Endothelial cell of umbilical vein (primary cell): ENCODE results near the gene TMEFF2. TPM values are rescaled to one million over a fixed set of nuclear protein-coding genes. Genes with fewer than 3 reads are reported as not detected.

Experiments
- BruUV-seq: library from RNA; stranded (reverse); fragments of 400-500 nt; replicated peaks from 2 replicates; lab custom pipeline; 2021; lab: Mats Ljungman, UMichigan
- CTCF ChIA-PET: fragments of 300-600, 350-600 bp; sonication (Branson Sonifier 250); formaldehyde crosslinking; loops from one replicate; lab custom pipeline; 2021; ENCODE audit warnings: antibody characterized with exemption, inconsistent platforms; lab: Charles Lee
- POLR2A ChIA-PET: fragments of 300-600, 350-600 bp; sonication (Branson Sonifier 250); formaldehyde crosslinking; loops from one replicate; lab custom pipeline; 2021; ENCODE audit warnings: antibody characterized with exemption, inconsistent platforms; lab: Charles Lee
- DNase-seq: peaks from one replicate; pipeline ENCODE4 v3.0.0-alpha.2; 2011; ENCODE audit warnings: low read depth, low spot score
- FAIRE-seq: peaks from 2 replicates; lab custom pipeline; 2011; peaks lifted over from hg19 to GRCh38; lab: Jason Lieb, UNC
- H2AFZ ChIP-seq: 2 replicates; pipeline ENCODE4 v1.6.0; 2012; ENCODE audit warnings: low read depth, low read length, control low read depth, inconsistent platforms
- H3K27ac ChIP-seq: 2 replicates; pipeline ENCODE4 v1.5.1; 2011; ENCODE audit warnings: low read depth, mild to moderate bottlenecking, control low read depth, low read length, moderate library complexity; ENCODE audit not compliant: insufficient read depth
- H3K27me3 ChIP-seq, 2 experiments: 2 replicates each; pipeline versions ENCODE4 v1.6.0 to v1.6.1; 2011; ENCODE audit warnings: low read length in 2 of 2, mixed read lengths in 1 of 2; ENCODE audit not compliant: control insufficient read depth in 2 of 2, insufficient read depth in 2 of 2
- H3K36me3 ChIP-seq, 2 experiments: 2 replicates in 1 of 2; 3 replicates in 1 of 2; pipeline ENCODE4 v1.5.1; 2011; ENCODE audit warnings: low read length in 2 of 2, mild to moderate bottlenecking in 1 of 2, moderate library complexity in 1 of 2; ENCODE audit not compliant: control insufficient read depth in 2 of 2, insufficient read depth in 2 of 2; ENCODE audit errors: extremely low read depth in 1 of 2
- H3K4me1 ChIP-seq: 3 replicates; pipeline ENCODE4 v1.5.1; 2011; ENCODE audit warnings: mild to moderate bottlenecking, low read length; ENCODE audit not compliant: control insufficient read depth, insufficient read depth; ENCODE audit errors: extremely low read depth
- H3K4me2 ChIP-seq: 2 replicates; pipeline ENCODE4 v1.6.1; 2011; ENCODE audit warnings: low read length, control low read depth, mixed read lengths; ENCODE audit not compliant: insufficient read depth
- H3K4me3 ChIP-seq, 3 experiments: fragments of 200-600 bp in 1 of 3; sonication (generic), shearing (Covaris generic) in 1 of 3; replicated peaks in 1 of 3; 2 replicates each; pipeline ENCODE4 v1.5.1; 2011 to 2016; ENCODE audit warnings: control low read depth in 3 of 3, low read length in 3 of 3, mild to moderate bottlenecking in 2 of 3, inconsistent platforms in 1 of 3, low read depth in 1 of 3, moderate library complexity in 1 of 3; ENCODE audit not compliant: insufficient read depth in 1 of 3
- H3K79me2 ChIP-seq: 2 replicates; pipeline ENCODE4 v1.6.0; 2012; ENCODE audit warnings: low read length, inconsistent platforms; ENCODE audit not compliant: control insufficient read depth, insufficient read depth
- H3K9ac ChIP-seq: replicated peaks from 2 replicates; pipeline ENCODE3; 2011; ENCODE audit warnings: low read length, control low read depth; ENCODE audit not compliant: insufficient read depth; ENCODE audit errors: extremely low read depth
- H3K9me1 ChIP-seq: replicated peaks from 3 replicates; pipeline ENCODE4 v1.6.0; 2011; ENCODE audit warnings: mild to moderate bottlenecking, low read length; ENCODE audit not compliant: control insufficient read depth, insufficient read depth; ENCODE audit errors: extremely low read depth
- H3K9me3 ChIP-seq: replicated peaks from 2 replicates; pipeline ENCODE4 v1.5.1; 2012; ENCODE audit warnings: low read length, inconsistent platforms; ENCODE audit not compliant: control insufficient read depth, insufficient read depth
- H4K20me1 ChIP-seq: replicated peaks from 2 replicates; pipeline ENCODE3; 2011; ENCODE audit warnings: mild to moderate bottlenecking, low read length; ENCODE audit not compliant: control insufficient read depth, insufficient read depth; ENCODE audit errors: extremely low read depth
- EZH2 ChIP-seq: IDR thresholded peaks from 2 replicates; pipeline ENCODE4 v1.6.1; 2012; ENCODE audit warnings: borderline replicate concordance, low read depth, mild to moderate bottlenecking, moderate library complexity, low read length, inconsistent platforms; ENCODE audit not compliant: severe bottlenecking
- FOS ChIP-seq: IDR thresholded peaks from 2 replicates; pipeline ENCODE4 v1.6.1; 2011; ENCODE audit warnings: mild to moderate bottlenecking, low read length, moderate library complexity, borderline replicate concordance; ENCODE audit not compliant: insufficient read depth
- GATA2 ChIP-seq: IDR thresholded peaks from 2 replicates; pipeline ENCODE4 v1.7.0; 2011; ENCODE audit warnings: low read depth, mild to moderate bottlenecking, moderate library complexity, mixed read lengths, low read length; ENCODE audit not compliant: insufficient read length, insufficient read depth
- JUN ChIP-seq: IDR thresholded peaks from 2 replicates; pipeline ENCODE4 v1.6.1; 2011; ENCODE audit warnings: borderline replicate concordance, low read depth; ENCODE audit not compliant: insufficient read length, insufficient read depth
- MYC ChIP-seq: IDR thresholded peaks from one replicate; pipeline ENCODE4 v1.6.1; 2011; ENCODE audit warnings: mild to moderate bottlenecking, low read depth, low read length
- POLR2A ChIP-seq: IDR thresholded peaks from 2 replicates; pipeline ENCODE4 v1.6.1; 2012; ENCODE audit warnings: low read depth, mild to moderate bottlenecking, control low read depth, low read length
- POLR2AphosphoS5 ChIP-seq: IDR thresholded peaks from 2 replicates; pipeline ENCODE4 v1.6.1; 2012; ENCODE audit warnings: low read depth, mild to moderate bottlenecking, control low read depth, low read length, moderate library complexity; ENCODE audit not compliant: insufficient read depth
- dilution Hi-C: fragments of 300-500 bp; cut with MboI; formaldehyde crosslinking; loops from one replicate; pipeline ENCODE4 v1.15.0; 2019; ENCODE audit warnings: low sequenced_read_pairs; ENCODE audit not compliant: extremely low pct_ligation_motif_present
- intact Hi-C: fragments of 100-400 bp; cut with micrococcal nuclease; formaldehyde crosslinking; loops from one replicate; pipeline ENCODE4 v1.10.0; 2022
- polyA plus RNA-seq, 4 experiments: library from polyadenylated mRNA; depleted of rRNA in 3 of 4; stranded (reverse) in 3 of 4; unstranded in 1 of 4; fragments of >200 nt; gene quantifications; 2 replicates each; pipeline versions ENCODE4 v1.2.1 to v1.2.3, GENCODE V29; 2011 to 2012; ENCODE audit warnings: missing spikeins in 1 of 4
- total RNA-seq: library from RNA; stranded (reverse); gene quantifications from 2 replicates; pipeline ENCODE4 v1.2.3, GENCODE V29; 2021
- TF ChIP-seq, protein P1 (sequence below), 2 donors: IDR thresholded peaks; 1 replicate in 1 of 2; 2 replicates in 1 of 2; pipeline ENCODE4 v1.5.1; 2011; ENCODE audit warnings: low read length in 2 of 2, mild to moderate bottlenecking in 2 of 2, moderate library complexity in 2 of 2, control low read depth in 1 of 2, inconsistent platforms in 1 of 2, low read depth in 1 of 2; ENCODE audit not compliant: insufficient read depth in 1 of 2; ENCODE audit errors: extremely low read depth in 1 of 2
- TF ChIP-seq, protein P2 (sequence below): IDR thresholded peaks from 2 replicates; pipeline ENCODE4 v1.6.1; 2011; ENCODE audit not compliant: insufficient read depth, insufficient read length

The TMEFF2 gene
- total and polyA plus RNA-seq, 2 donors (not counting 3 experiments of a cell fraction or from before 2014, with no cell fraction given) = 0.18 to 0.20 TPM

DNA sequence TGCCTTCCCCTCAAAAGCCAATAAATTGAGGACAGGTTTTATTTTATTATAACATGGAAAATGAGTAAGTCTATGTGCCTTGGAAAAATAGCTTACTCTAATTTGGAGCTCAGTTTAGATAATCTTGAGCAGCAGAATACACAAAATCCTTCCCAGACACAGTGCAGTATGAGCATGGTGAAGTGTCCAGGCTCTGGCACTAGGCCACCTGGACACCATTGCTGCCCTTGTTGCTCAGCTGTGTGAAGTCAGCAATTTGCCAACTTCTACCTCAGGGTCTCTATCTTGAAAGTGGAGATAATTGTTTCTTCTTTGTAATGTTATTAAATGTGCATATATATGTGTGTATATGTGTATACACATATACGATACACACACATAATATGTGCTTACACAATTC is 242.9 kb downstream of the TMEFF2 start:
- no peaks in the 10 kb centered on the region for H3K9me3 ChIP-seq
- no peak overlapping the region for H3K9ac ChIP-seq
- no peaks in the 10 kb centered on the region for H3K9me1 ChIP-seq
- peaks cover 6% of the 10 kb centered on the region for H3K4me1 ChIP-seq
- BruUV-seq = no TSS peak
- H2AFZ ChIP-seq = no peak overlapping the region
- no peaks in the 10 kb centered on the region for H3K36me3 ChIP-seq
- no peak for DNase-seq
- H3K4me2 ChIP-seq = no peak overlapping the region
- intact Hi-C loops = no loop called here
- no peaks in the 10 kb centered on the region for H4K20me1 ChIP-seq
- ChIA-PET CTCF (interaction anchor here (1.2 kb wide), 1 partner anchor 211 kb away, joined by 5 read pairs; no protein-coding TSS in a partner anchor), POLR2A (no interaction called here)
- dilution Hi-C loops = no loop called here
- FAIRE-seq = no peak
- H3K79me2 ChIP-seq = no peaks in the 10 kb centered on the region
- no peak overlapping the region for H3K27ac ChIP-seq
- H3K4me3 ChIP-seq = no peak overlapping the region
- no peaks in the 10 kb centered on the region for H3K27me3 ChIP-seq
- TF ChIP-seq POLR2AphosphoS5 (no peak), MYC (no peak), EZH2 (no peak), POLR2A (no peak), FOS (no peak), JUN (no peak), GATA2 (no peak)
- TF ChIP-seq, protein P1, sequence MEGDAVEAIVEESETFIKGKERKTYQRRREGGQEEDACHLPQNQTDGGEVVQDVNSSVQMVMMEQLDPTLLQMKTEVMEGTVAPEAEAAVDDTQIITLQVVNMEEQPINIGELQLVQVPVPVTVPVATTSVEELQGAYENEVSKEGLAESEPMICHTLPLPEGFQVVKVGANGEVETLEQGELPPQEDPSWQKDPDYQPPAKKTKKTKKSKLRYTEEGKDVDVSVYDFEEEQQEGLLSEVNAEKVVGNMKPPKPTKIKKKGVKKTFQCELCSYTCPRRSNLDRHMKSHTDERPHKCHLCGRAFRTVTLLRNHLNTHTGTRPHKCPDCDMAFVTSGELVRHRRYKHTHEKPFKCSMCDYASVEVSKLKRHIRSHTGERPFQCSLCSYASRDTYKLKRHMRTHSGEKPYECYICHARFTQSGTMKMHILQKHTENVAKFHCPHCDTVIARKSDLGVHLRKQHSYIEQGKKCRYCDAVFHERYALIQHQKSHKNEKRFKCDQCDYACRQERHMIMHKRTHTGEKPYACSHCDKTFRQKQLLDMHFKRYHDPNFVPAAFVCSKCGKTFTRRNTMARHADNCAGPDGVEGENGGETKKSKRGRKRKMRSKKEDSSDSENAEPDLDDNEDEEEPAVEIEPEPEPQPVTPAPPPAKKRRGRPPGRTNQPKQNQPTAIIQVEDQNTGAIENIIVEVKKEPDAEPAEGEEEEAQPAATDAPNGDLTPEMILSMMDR (IDR thresholded peaks at IDR 0.05; ENCODE audit: extremely low read depth in 1 of 2, insufficient read depth in 1 of 2, low read depth in 1 of 2, low read length in 2 of 2) = no peak
- TF ChIP-seq, protein P2, sequence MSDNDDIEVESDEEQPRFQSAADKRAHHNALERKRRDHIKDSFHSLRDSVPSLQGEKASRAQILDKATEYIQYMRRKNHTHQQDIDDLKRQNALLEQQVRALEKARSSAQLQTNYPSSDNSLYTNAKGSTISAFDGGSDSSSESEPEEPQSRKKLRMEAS = no peak
